Gastroesophageal sphincter (tissue), 4 donors: Measurements from ENCODE around the gene ZBTB46. TPM values are rescaled to one million over a fixed set of nuclear protein-coding genes. Genes with fewer than 3 reads are reported as not detected.
"Not testable (repeated sequence)": the region's sequence is repeated elsewhere in the genome, so short reads cannot be mapped to it uniquely, and the experiment has no call there.

Experiments
- ATAC-seq: fragments of 150-250 bp; one replicate; pipeline ENCODE4 v1.9.1; 2016; ENCODE audit warnings: mild to moderate bottlenecking, moderate library complexity
- H3K27ac ChIP-seq, 4 donors: fragments of 200-600 bp; sonication (generic) in 3 of 4; 1 replicate in 3 of 4; 2 replicates in 1 of 4; pipeline ENCODE4 v1.5.1; 2016 to 2019
- H3K27me3 ChIP-seq: fragments of 200-600 bp; sonication (generic); one replicate; pipeline ENCODE4 v1.5.1; 2019
- H3K36me3 ChIP-seq, 2 donors: fragments of 200-600 bp; sonication (generic); one replicate each; pipeline ENCODE4 v1.5.1; 2019; ENCODE audit warnings: control low read depth in 1 of 2
- H3K4me1 ChIP-seq, 3 donors: fragments of 200-600 bp; sonication (generic); 1 replicate in 2 of 3; 2 replicates in 1 of 3; pipeline ENCODE4 v1.5.1; 2016 to 2019; ENCODE audit warnings: control low read depth in 2 of 3
- H3K4me3 ChIP-seq, 2 donors: fragments of 200-600 bp; sonication (generic); one replicate each; pipeline ENCODE4 v1.5.1; 2019; ENCODE audit warnings: mild to moderate bottlenecking in 1 of 2, moderate library complexity in 1 of 2
- H3K9me3 ChIP-seq, 3 donors: fragments of 200-600 bp; sonication (generic); one replicate each; pipeline ENCODE4 v1.5.1; 2017 to 2019; ENCODE audit warnings: control low read depth in 2 of 3
- CTCF ChIP-seq, 4 experiments: fragments of 200-600 bp in 2 of 4; fragments of 450-650 bp in 2 of 4; sonication (generic) in 1 of 4; IDR thresholded peaks; one replicate each; pipeline ENCODE4 v1.5.1; 2017 to 2019; ENCODE audit warnings: antibody characterized with exemption in 4 of 4, mild to moderate bottlenecking in 2 of 4, moderate library complexity in 2 of 4
- EP300 ChIP-seq: sonication (generic); formaldehyde crosslinking; IDR thresholded peaks from one replicate; pipeline ENCODE4 v1.6.1; 2017; ENCODE audit warnings: antibody characterized with exemption, mild to moderate bottlenecking
- POLR2A ChIP-seq, 2 donors: fragments of 450-650 bp; IDR thresholded peaks; one replicate each; pipeline ENCODE4 v1.6.1; 2017; ENCODE audit warnings: antibody characterized with exemption in 2 of 2, mild to moderate bottlenecking in 2 of 2, moderate library complexity in 1 of 2
- POLR2AphosphoS5 ChIP-seq: sonication (generic); formaldehyde crosslinking; IDR thresholded peaks from one replicate; pipeline ENCODE4 v1.6.1; 2017; ENCODE audit warnings: antibody characterized with exemption
- WGBS, 2 donors: methylation state at CpG; one replicate each; pipeline ENCODE4 v1.1.5; 2018; ENCODE audit warnings: low coverage in 1 of 2; 5-methylcytosine and 5-hydroxymethylcytosine counted together
- total RNA-seq, 4 donors: library from RNA; depleted of rRNA; stranded (reverse); fragments of >200 nt; gene quantifications; one replicate each; pipeline ENCODE4 v1.1.0, GENCODE V29; 2016

ZBTB46 gene
- total RNA-seq, 4 donors from 2014 or later: 8.1 to 13.8 (median 10.2) TPM

GRCh38 chr20:63732118-63733095 is 98.7 kb downstream of the ZBTB46 start:
- H3K36me3 ChIP-seq: peaks cover 0 to 53% of the 10 kb centered on the region in 2 donors
- peaks cover 0 to 16% (median 2%) of the 10 kb centered on the region in 3 donors for H3K4me1 ChIP-seq
- TF ChIP-seq CTCF (IDR thresholded peaks at IDR 0.05): no peak
- no peak for TF ChIP-seq POLR2AphosphoS5
- TF ChIP-seq EP300: no peak
- no peak for TF ChIP-seq POLR2A (IDR thresholded peaks at IDR 0.05)
- H3K4me3 ChIP-seq: no peak overlapping the region
- H3K27ac ChIP-seq: no peak overlapping the region
- no peaks in the 10 kb centered on the region for H3K27me3 ChIP-seq
- no peak for ATAC-seq
- H3K9me3 ChIP-seq: no peaks in the 10 kb centered on the region
- WGBS, 2 donors: 81 to 86% methylated on average over 32 to 34 of the region's 38 CpGs

GRCh38 chr20:63731410-63731809 is 99.7 kb downstream of the ZBTB46 start:
- Histone ChIP-seq H3K27me3 (no peaks in the 10 kb centered on the region), H3K4me3 (no peak overlapping the region), H3K4me1 (peaks cover 0 to 9% (median 0%) of the 10 kb centered on the region in 3 donors), H3K9me3 (no peaks in the 10 kb centered on the region), H3K27ac (no peak overlapping the region), H3K36me3 (peaks cover 0 to 56% of the 10 kb centered on the region in 2 donors)
- WGBS, 2 donors: 68 to 75% methylated on average over 5 of the region's 5 CpGs
- no peak for ATAC-seq
- TF ChIP-seq CTCF (IDR thresholded peaks at IDR 0.05) (no peak), POLR2A (IDR thresholded peaks at IDR 0.05) (no peak), EP300 (no peak), POLR2AphosphoS5 (no peak)

GRCh38 chr20:63730189-63730733 is 100.8 kb downstream of the ZBTB46 start:
- Histone ChIP-seq H3K36me3 (peaks cover 0 to 54% of the 10 kb centered on the region in 2 donors), H3K9me3 (peaks cover 0 to 10% (median 0%) of the 10 kb centered on the region in 3 donors)
- not testable (repeated sequence) for H3K27ac ChIP-seq, H3K4me3 ChIP-seq, H3K4me1 ChIP-seq, ATAC-seq, H3K27me3 ChIP-seq
- 87 to 94% methylated on average over 7 to 14 of the region's 18 CpGs for WGBS, 2 donors

GRCh38 chr20:63722967-63723622 is 108.0 kb downstream of the ZBTB46 start:
- Histone ChIP-seq H3K9me3 (peaks cover 0 to 38% (median 0%) of the 10 kb centered on the region in 3 donors), H3K36me3 (peaks cover 0 to 77% of the 10 kb centered on the region in 2 donors)
- not testable (repeated sequence) for H3K4me1 ChIP-seq, H3K27ac ChIP-seq, H3K27me3 ChIP-seq, ATAC-seq, H3K4me3 ChIP-seq
- 72 to 76% methylated on average over 2 of the region's 2 CpGs for WGBS, 2 donors

- Histone ChIP-seq H3K27ac (no peak overlapping the region), H3K4me3 (no peak overlapping the region), H3K4me1 (no peaks in the 10 kb centered on the region), H3K36me3 (peaks cover 0 to 93% of the 10 kb centered on the region in 2 donors), H3K27me3 (no peaks in the 10 kb centered on the region), H3K9me3 (peaks cover 0 to 46% (median 0%) of the 10 kb centered on the region in 3 donors)
- no peak for TF ChIP-seq CTCF (IDR thresholded peaks at IDR 0.05)
- TF ChIP-seq POLR2A (IDR thresholded peaks at IDR 0.05): no peak
- no peak for TF ChIP-seq POLR2AphosphoS5
- no peak for TF ChIP-seq EP300
- no peak for ATAC-seq
- 100% methylated on average over 2 of the region's 2 CpGs; no CpG with 5 or more reads in 1 of the 2 donors for WGBS, 2 donors
These were observed 112.1 kb downstream of the ZBTB46 start for GRCh38 chr20:63718996-63719395.
